ENCODE results near the gene CYFIP1. TPM values are rescaled to one million over a fixed set of nuclear protein-coding genes. Genes with fewer than 3 reads are reported as not detected.
A peak's percentile ranks its signal among the peaks of the same experiment; 100 is the strongest.

Gene CYFIP1
- total RNA-seq, 3 donors from 2014 or later (not counting 1 experiment from before 2014, with no cell fraction given): 6.4 to 9.2 (median 8.8) TPM

- Mint-ChIP-seq H3K4me3 (no peak overlapping the region), H3K27ac (no peak overlapping the region), H3K27me3 (ENCODE audit: low read depth in 2 of 2) (no peaks in the 10 kb centered on the region), H3K9me3 (no peaks in the 10 kb centered on the region), H3K4me1 (no peaks in the 10 kb centered on the region), H3K36me3 (no peaks in the 10 kb centered on the region)
- no peaks in the 10 kb centered on the region for H3K4me1 ChIP-seq (ENCODE audit: control insufficient read depth, insufficient read depth, low read length)
- no peaks in the 10 kb centered on the region for H3K27me3 ChIP-seq (ENCODE audit: control insufficient read depth, insufficient read depth, low read length)
- ATAC-seq (peak in 1 of 3 donors; percentile 43), DNase-seq (no peak)
- no peaks in the 10 kb centered on the region for H3K36me3 ChIP-seq (ENCODE audit: control insufficient read depth, insufficient read depth, low read length)
- no peak overlapping the region for H3K27ac ChIP-seq (ENCODE audit: low read length)
- TF ChIP-seq CTCF (IDR thresholded peaks at IDR 0.05): no peak
- intact Hi-C loops (cut with micrococcal nuclease): no loop called here
- no peaks in the 10 kb centered on the region for H3K9me3 ChIP-seq (ENCODE audit: control insufficient read depth, insufficient read depth, low read length)
- H3K4me3 ChIP-seq (ENCODE audit: low read length): no peak overlapping the region
- WGBS (ENCODE audit: insufficient coverage): 93% methylated on average over 27 of the region's 28 CpGs
Measured at GRCh38 chr15:22931784-22932536, 48.2 kb downstream of the CYFIP1 start.

GRCh38 chr15:22930782-22931484, 49.2 kb downstream of the CYFIP1 start:
- Histone ChIP-seq H3K4me1 (ENCODE audit: control insufficient read depth, insufficient read depth, low read length) (no peaks in the 10 kb centered on the region), H3K36me3 (ENCODE audit: control insufficient read depth, insufficient read depth, low read length) (no peaks in the 10 kb centered on the region), H3K4me3 (ENCODE audit: low read length) (no peak overlapping the region), H3K27ac (ENCODE audit: low read length) (no peak overlapping the region), H3K27me3 (ENCODE audit: control insufficient read depth, insufficient read depth, low read length) (no peaks in the 10 kb centered on the region), H3K9me3 (ENCODE audit: control insufficient read depth, insufficient read depth, low read length) (no peaks in the 10 kb centered on the region)
- no peak for TF ChIP-seq CTCF (IDR thresholded peaks at IDR 0.05)
- ATAC-seq: no peak
- no peaks in the 10 kb centered on the region for H3K36me3 Mint-ChIP-seq
- H3K4me3 Mint-ChIP-seq: no peak overlapping the region
- no peaks in the 10 kb centered on the region for H3K9me3 Mint-ChIP-seq
- no peaks in the 10 kb centered on the region for H3K27me3 Mint-ChIP-seq (ENCODE audit: low read depth in 2 of 2)
- H3K4me1 Mint-ChIP-seq: no peaks in the 10 kb centered on the region
- intact Hi-C loops (cut with micrococcal nuclease): no loop called here
- no peak for DNase-seq
- no peak overlapping the region for H3K27ac Mint-ChIP-seq
- WGBS (ENCODE audit: insufficient coverage): 94% methylated on average over 10 of the region's 10 CpGs

GRCh38 chr15:22927761-22928160, 52.4 kb downstream of the CYFIP1 start:
- Histone ChIP-seq H3K9me3 (ENCODE audit: control insufficient read depth, insufficient read depth, low read length) (no peaks in the 10 kb centered on the region), H3K36me3 (ENCODE audit: control insufficient read depth, insufficient read depth, low read length) (no peaks in the 10 kb centered on the region), H3K27me3 (ENCODE audit: control insufficient read depth, insufficient read depth, low read length) (no peaks in the 10 kb centered on the region), H3K27ac (ENCODE audit: low read length) (no peak overlapping the region), H3K4me1 (ENCODE audit: control insufficient read depth, insufficient read depth, low read length) (no peaks in the 10 kb centered on the region), H3K4me3 (ENCODE audit: low read length) (no peak overlapping the region)
- Mint-ChIP-seq H3K4me3 (no peak overlapping the region), H3K27ac (no peak overlapping the region), H3K9me3 (no peaks in the 10 kb centered on the region), H3K4me1 (no peaks in the 10 kb centered on the region), H3K36me3 (no peaks in the 10 kb centered on the region), H3K27me3 (ENCODE audit: low read depth in 2 of 2) (no peaks in the 10 kb centered on the region)
- DNase-seq: no peak
- 94% methylated on average over 25 of the region's 25 CpGs for WGBS (ENCODE audit: insufficient coverage)
- TF ChIP-seq CTCF (IDR thresholded peaks at IDR 0.05): no peak
- no peak for ATAC-seq
- intact Hi-C loops (cut with micrococcal nuclease): loop anchor here (10.0 kb wide), 1 partner anchor 117 kb away; no protein-coding TSS in a partner anchor

All from natural killer cell (primary cell).